BLaER1 treated with 17β-estradiol and CSF1 and Interleukin-3, amounts not matched to agents 10 nM and 100 nM (cell line): ENCODE measurements around the gene SORT1.

Experiments used
- H3K27ac ChIP-seq, 11 experiments: shearing (Covaris generic); formaldehyde crosslinking; 2 replicates each; pipeline ENCODE4 v1.8.1; 2022
- H3K27me3 ChIP-seq, 11 experiments: shearing (Covaris generic); formaldehyde crosslinking; 2 replicates each; pipeline ENCODE4 v1.8.1; 2022
- H3K36me3 ChIP-seq, 11 experiments: shearing (Covaris generic); formaldehyde crosslinking; 2 replicates each; pipeline ENCODE4 v1.8.1; 2022
- H3K4me1 ChIP-seq, 10 experiments: shearing (Covaris generic); formaldehyde crosslinking; 2 replicates each; pipeline ENCODE4 v1.8.1; 2022
- H3K4me2 ChIP-seq, 11 experiments: shearing (Covaris generic); formaldehyde crosslinking; 2 replicates each; pipeline ENCODE4 v1.8.1; 2022
- H3K4me3 ChIP-seq, 10 experiments: shearing (Covaris generic); formaldehyde crosslinking; 2 replicates each; pipeline ENCODE4 v1.8.1; 2022
- H3K9ac ChIP-seq, 11 experiments: shearing (Covaris generic); formaldehyde crosslinking; 2 replicates each; pipeline ENCODE4 v1.8.1; 2022
- H3K9me3 ChIP-seq, 11 experiments: shearing (Covaris generic); formaldehyde crosslinking; replicated peaks in 1 of 11; 2 replicates each; pipeline ENCODE4 v1.8.1; 2022
- H4K20me1 ChIP-seq, 11 experiments: shearing (Covaris generic); formaldehyde crosslinking; 2 replicates each; pipeline ENCODE4 v1.8.1; 2022
- Cebpa-rat ChIP-seq, 11 experiments: shearing (Covaris generic); IDR thresholded peaks; 2 replicates each; pipeline ENCODE4 v1.8.1; 2022

The SORT1 gene

GRCh38 chr1:109279615-109280278 lies 118.0 kb downstream of the SORT1 start:
- Histone ChIP-seq H3K4me1 (peaks cover 37 to 76% (median 58%) of the 10 kb centered on the region in 10 experiments), H3K27ac (0 out of 22 replicates have a peak overlapping the region, but pooled peaks of 1 of the 11 experiments have one; percentile 52), H3K4me2 (peak overlapping the region in 5 of 11 experiments; percentile 92 to 99 (median 98); a peak in 11 of 22 replicates), H4K20me1 (no peaks in the 10 kb centered on the region), H3K36me3 (peaks cover 0 to 33% (median 19%) of the 10 kb centered on the region in 11 experiments; a peak in 16 of 22 replicates), H3K9me3 (no peaks in the 10 kb centered on the region), H3K27me3 (no peaks in the 10 kb centered on the region), H3K9ac (no peak overlapping the region; a peak in 2 of 22 replicates), H3K4me3 (no peak overlapping the region)
- TF ChIP-seq Cebpa-rat (IDR thresholded peaks at IDR 0.05) = no peak

GRCh38 chr1:109277434-109278204 lies 120.1 kb downstream of the SORT1 start:
- Histone ChIP-seq H3K36me3 (peaks cover 0 to 40% (median 19%) of the 10 kb centered on the region in 11 experiments; a peak in 16 of 22 replicates), H3K27ac (peak overlapping the region in 2 of 11 experiments; percentile 3 to 17; a peak in 1 of 22 replicates), H3K9ac (0 out of 22 replicates have a peak overlapping the region, but pooled peaks of 2 of the 11 experiments have one; percentile 6), H3K4me1 (peaks cover 35 to 76% (median 60%) of the 10 kb centered on the region in 10 experiments), H3K27me3 (no peaks in the 10 kb centered on the region), H3K4me3 (no peak overlapping the region), H3K9me3 (no peaks in the 10 kb centered on the region), H3K4me2 (peak overlapping the region in 4 of 11 experiments; percentile 32 to 56 (median 53); a peak in 7 of 22 replicates), H4K20me1 (no peaks in the 10 kb centered on the region)
- TF ChIP-seq Cebpa-rat (IDR thresholded peaks at IDR 0.05) = no peak

- TF ChIP-seq Cebpa-rat (IDR thresholded peaks at IDR 0.05) = no peak
- Histone ChIP-seq H3K4me3 (no peak overlapping the region), H3K9ac (peak overlapping the region in 1 of 11 experiments; percentile 47; a peak in 3 of 22 replicates), H3K4me2 (peak overlapping the region in 5 of 11 experiments; percentile 82 to 96 (median 84); a peak in 7 of 22 replicates), H3K27me3 (no peaks in the 10 kb centered on the region), H3K4me1 (peaks cover 18 to 58% (median 42%) of the 10 kb centered on the region in 10 experiments), H3K9me3 (no peaks in the 10 kb centered on the region), H3K36me3 (peaks cover 0 to 49% (median 26%) of the 10 kb centered on the region in 11 experiments; a peak in 16 of 22 replicates), H3K27ac (no peak overlapping the region; a peak in 1 of 22 replicates), H4K20me1 (no peaks in the 10 kb centered on the region; a peak in 2 of 22 replicates)
These were observed 121.9 kb downstream of the SORT1 start for GRCh38 chr1:109275706-109276345.

- H4K20me1 ChIP-seq = no peaks in the 10 kb centered on the region; a peak in 2 of 22 replicates
- H3K27ac ChIP-seq = peak overlapping the region in 9 of 11 experiments; percentile 8 to 58 (median 35); a peak in 11 of 22 replicates
- H3K4me2 ChIP-seq = peak overlapping the region; percentile 60 to 96 (median 82)
- H3K9ac ChIP-seq = peak overlapping the region; percentile 25 to 55 (median 47); a peak in 15 of 22 replicates
- H3K4me3 ChIP-seq = peak overlapping the region in 3 of 10 experiments; percentile 2 to 14 (median 6); a peak in 3 of 20 replicates
- H3K9me3 ChIP-seq = no peaks in the 10 kb centered on the region
- peaks cover 17 to 48% (median 31%) of the 10 kb centered on the region in 10 experiments for H3K4me1 ChIP-seq
- no peaks in the 10 kb centered on the region for H3K27me3 ChIP-seq
- H3K36me3 ChIP-seq = peaks cover 0 to 49% (median 21%) of the 10 kb centered on the region in 11 experiments; a peak in 17 of 22 replicates
- TF ChIP-seq Cebpa-rat (IDR thresholded peaks at IDR 0.05) = no peak
These were observed 122.9 kb downstream of the SORT1 start for GRCh38 chr1:109274533-109275476.

GRCh38 chr1:109273570-109274288 lies 124.0 kb downstream of the SORT1 start:
- no peaks in the 10 kb centered on the region for H3K27me3 ChIP-seq
- H3K4me2 ChIP-seq = peak overlapping the region; percentile 60 to 96 (median 82)
- H3K4me1 ChIP-seq = peaks cover 17 to 42% (median 28%) of the 10 kb centered on the region in 10 experiments
- H3K4me3 ChIP-seq = no peak overlapping the region
- peak overlapping the region in 7 of 11 experiments; percentile 25 to 54 (median 48); a peak in 8 of 22 replicates for H3K9ac ChIP-seq
- no peak for TF ChIP-seq Cebpa-rat (IDR thresholded peaks at IDR 0.05)
- H3K36me3 ChIP-seq = peaks cover 0 to 51% (median 25%) of the 10 kb centered on the region in 11 experiments; a peak in 17 of 22 replicates
- no peaks in the 10 kb centered on the region for H3K9me3 ChIP-seq
- peak overlapping the region in 3 of 11 experiments; percentile 26 to 58 (median 35); a peak in 5 of 22 replicates for H3K27ac ChIP-seq
- no peaks in the 10 kb centered on the region; a peak in 2 of 22 replicates for H4K20me1 ChIP-seq

- TF ChIP-seq Cebpa-rat (IDR thresholded peaks at IDR 0.05) = no peak
- Histone ChIP-seq H3K9me3 (no peaks in the 10 kb centered on the region), H3K9ac (peak overlapping the region in 3 of 11 experiments; percentile 3 to 10 (median 3); a peak in 1 of 22 replicates), H3K27me3 (no peaks in the 10 kb centered on the region), H4K20me1 (peaks cover 0 to 2% (median 0%) of the 10 kb centered on the region in 11 experiments; a peak in 2 of 22 replicates), H3K4me2 (peak overlapping the region in 1 of 11 experiments; percentile 84; a peak in 1 of 22 replicates), H3K4me3 (no peak overlapping the region), H3K4me1 (peaks cover 19 to 41% (median 28%) of the 10 kb centered on the region in 10 experiments), H3K27ac (no peak overlapping the region; a peak in 1 of 22 replicates), H3K36me3 (peaks cover 0 to 51% (median 21%) of the 10 kb centered on the region in 11 experiments; a peak in 14 of 22 replicates)
These were observed 124.7 kb downstream of the SORT1 start for GRCh38 chr1:109272831-109273547.
